Neural cell (in vitro differentiated cells): ENCODE measurements around the gene OTOG. TPM values are rescaled to one million over a fixed set of nuclear protein-coding genes. Genes with fewer than 3 reads are reported as not detected.

Source experiments
- H2AFZ ChIP-seq: fragments of 200-600, 300-800 bp; sonication (generic), shearing (Covaris generic); 2 replicates; pipeline ENCODE4 v1.6.0; 2014; ENCODE audit warnings: low read depth, mild to moderate bottlenecking, antibody characterized with exemption, low read length, moderate library complexity
- H3F3A ChIP-seq: fragments of 200-600 bp; shearing (Covaris generic); 2 replicates; pipeline ENCODE4 v1.6.1; 2016; ENCODE audit warnings: mild to moderate bottlenecking, moderate library complexity, mixed read lengths, antibody characterized with exemption, low read length; ENCODE audit not compliant: insufficient read depth, poor library complexity, severe bottlenecking
- H3K27ac ChIP-seq: fragments of 200-600, 300-800 bp; sonication (generic), shearing (Covaris generic); 2 replicates; pipeline ENCODE4 v1.5.1; 2014; ENCODE audit warnings: mild to moderate bottlenecking, low read length, moderate library complexity
- H3K27me3 ChIP-seq: fragments of 300-800, 200-600 bp; sonication (generic), shearing (Covaris generic); 2 replicates; pipeline ENCODE4 v1.6.0; 2014; ENCODE audit warnings: mild to moderate bottlenecking, low read depth, low read length, moderate library complexity; ENCODE audit not compliant: insufficient read depth
- H3K36me3 ChIP-seq: fragments of 300-800, 200-600 bp; sonication (generic), shearing (Covaris generic); 2 replicates; pipeline ENCODE4 v1.5.1; 2014; ENCODE audit warnings: mild to moderate bottlenecking, antibody characterized with exemption, low read length, moderate library complexity; ENCODE audit not compliant: insufficient read depth
- H3K4me2 ChIP-seq: fragments of 300-800, 200-600 bp; sonication (generic), shearing (Covaris generic); 2 replicates; pipeline ENCODE4 v1.6.0; 2014; ENCODE audit warnings: mild to moderate bottlenecking, low read length
- H3K4me3 ChIP-seq: fragments of 300-800, 200-600 bp; sonication (generic), shearing (Covaris generic); 2 replicates; pipeline ENCODE4 v1.5.1; 2014; ENCODE audit warnings: mild to moderate bottlenecking, low read length, moderate library complexity
- H3K79me2 ChIP-seq: fragments of 200-600 bp; shearing (Covaris generic); replicated peaks from 2 replicates; pipeline ENCODE4 v1.6.0; 2014; ENCODE audit warnings: mild to moderate bottlenecking, low read length, moderate library complexity; ENCODE audit not compliant: insufficient read depth
- H3K9ac ChIP-seq: fragments of 300-800, 200-600 bp; sonication (generic), shearing (Covaris generic); 2 replicates; pipeline ENCODE4 v1.6.1; 2016; ENCODE audit warnings: mild to moderate bottlenecking, low read length, mixed read lengths
- H3K9me2 ChIP-seq: fragments of 200-600 bp; shearing (Covaris generic); 2 replicates; pipeline ENCODE4 v1.6.1; 2016; ENCODE audit warnings: mild to moderate bottlenecking, low read length, mixed read lengths; ENCODE audit not compliant: insufficient read depth
- H3K9me3 ChIP-seq: fragments of 200-600, 300-800 bp; sonication (generic), shearing (Covaris generic); 2 replicates; pipeline ENCODE4 v1.6.1; 2016; ENCODE audit warnings: mild to moderate bottlenecking, mixed run types, low read length, moderate library complexity, mixed read lengths
- H4K20me1 ChIP-seq: fragments of 200-600 bp; shearing (Covaris generic); 2 replicates; pipeline ENCODE4 v1.6.1; 2016; ENCODE audit warnings: mild to moderate bottlenecking, mixed run types; ENCODE audit not compliant: insufficient read depth
- CTCF ChIP-seq: fragments of 450-650 bp; IDR thresholded peaks from 2 replicates; pipeline ENCODE4 v1.5.1; 2014; ENCODE audit warnings: antibody characterized with exemption, mild to moderate bottlenecking, moderate library complexity; ENCODE audit not compliant: poor library complexity, severe bottlenecking
- EP300 ChIP-seq: fragments of 450-650 bp; conservative IDR thresholded peaks from 2 replicates; pipeline ENCODE4 v1.6.1; 2014; ENCODE audit warnings: antibody characterized with exemption, mild to moderate bottlenecking, moderate library complexity; ENCODE audit not compliant: poor library complexity, severe bottlenecking
- EZH2 ChIP-seq: fragments of 200-600, 300-800 bp; shearing (Covaris generic), sonication (generic); IDR thresholded peaks from 2 replicates; pipeline ENCODE4 v1.6.1; 2014; ENCODE audit warnings: antibody characterized with exemption, low read length, borderline replicate concordance, mild to moderate bottlenecking; ENCODE audit not compliant: insufficient read depth, poor library complexity, severe bottlenecking
- MXI1 ChIP-seq: fragments of 450-650 bp; conservative IDR thresholded peaks from 2 replicates; pipeline ENCODE4 v1.6.1; 2014; ENCODE audit warnings: antibody characterized with exemption, mild to moderate bottlenecking; ENCODE audit not compliant: poor library complexity, severe bottlenecking
- POLR2AphosphoS5 ChIP-seq: IDR thresholded peaks from 2 replicates; pipeline ENCODE4 v1.6.1; 2012
- RAD21 ChIP-seq: fragments of 450-650 bp; conservative IDR thresholded peaks from 2 replicates; pipeline ENCODE4 v1.6.1; 2014; ENCODE audit warnings: antibody characterized with exemption, mild to moderate bottlenecking, moderate library complexity
- SMC3 ChIP-seq: fragments of 450-650 bp; conservative IDR thresholded peaks from 2 replicates; pipeline ENCODE4 v1.6.1; 2014; ENCODE audit warnings: antibody characterized with exemption, mild to moderate bottlenecking, moderate library complexity; ENCODE audit not compliant: poor library complexity
- TAF1 ChIP-seq: IDR thresholded peaks from 2 replicates; pipeline ENCODE4 v1.6.1; 2012; ENCODE audit warnings: low read depth
- polyA plus RNA-seq: library from polyadenylated mRNA; depleted of rRNA; stranded (reverse); fragments of >200 nt; gene quantifications from 2 replicates; pipeline ENCODE4 v1.2.3, GENCODE V29; 2014
- TF ChIP-seq, protein P1 (sequence below): IDR thresholded peaks from 2 replicates; pipeline ENCODE4 v1.6.1; 2012; ENCODE audit warnings: borderline replicate concordance

The OTOG gene
- polyA plus RNA-seq, 1 donor from 2014 or later: not detected

- H4K20me1 ChIP-seq: no peaks in the 10 kb centered on the region
- H3K79me2 ChIP-seq: no peaks in the 10 kb centered on the region
- no peak overlapping the region for H3K27ac ChIP-seq
- H3K27me3 ChIP-seq: no peaks in the 10 kb centered on the region
- peaks cover 4% of the 10 kb centered on the region for H3K9me3 ChIP-seq
- H2AFZ ChIP-seq: no peak overlapping the region
- no peaks in the 10 kb centered on the region for H3K9me2 ChIP-seq
- H3K36me3 ChIP-seq: no peaks in the 10 kb centered on the region
- TF ChIP-seq MXI1: no peak
- TF ChIP-seq EP300: no peak
- no peak for TF ChIP-seq RAD21
- no peak for TF ChIP-seq CTCF
- TF ChIP-seq, protein P1, sequence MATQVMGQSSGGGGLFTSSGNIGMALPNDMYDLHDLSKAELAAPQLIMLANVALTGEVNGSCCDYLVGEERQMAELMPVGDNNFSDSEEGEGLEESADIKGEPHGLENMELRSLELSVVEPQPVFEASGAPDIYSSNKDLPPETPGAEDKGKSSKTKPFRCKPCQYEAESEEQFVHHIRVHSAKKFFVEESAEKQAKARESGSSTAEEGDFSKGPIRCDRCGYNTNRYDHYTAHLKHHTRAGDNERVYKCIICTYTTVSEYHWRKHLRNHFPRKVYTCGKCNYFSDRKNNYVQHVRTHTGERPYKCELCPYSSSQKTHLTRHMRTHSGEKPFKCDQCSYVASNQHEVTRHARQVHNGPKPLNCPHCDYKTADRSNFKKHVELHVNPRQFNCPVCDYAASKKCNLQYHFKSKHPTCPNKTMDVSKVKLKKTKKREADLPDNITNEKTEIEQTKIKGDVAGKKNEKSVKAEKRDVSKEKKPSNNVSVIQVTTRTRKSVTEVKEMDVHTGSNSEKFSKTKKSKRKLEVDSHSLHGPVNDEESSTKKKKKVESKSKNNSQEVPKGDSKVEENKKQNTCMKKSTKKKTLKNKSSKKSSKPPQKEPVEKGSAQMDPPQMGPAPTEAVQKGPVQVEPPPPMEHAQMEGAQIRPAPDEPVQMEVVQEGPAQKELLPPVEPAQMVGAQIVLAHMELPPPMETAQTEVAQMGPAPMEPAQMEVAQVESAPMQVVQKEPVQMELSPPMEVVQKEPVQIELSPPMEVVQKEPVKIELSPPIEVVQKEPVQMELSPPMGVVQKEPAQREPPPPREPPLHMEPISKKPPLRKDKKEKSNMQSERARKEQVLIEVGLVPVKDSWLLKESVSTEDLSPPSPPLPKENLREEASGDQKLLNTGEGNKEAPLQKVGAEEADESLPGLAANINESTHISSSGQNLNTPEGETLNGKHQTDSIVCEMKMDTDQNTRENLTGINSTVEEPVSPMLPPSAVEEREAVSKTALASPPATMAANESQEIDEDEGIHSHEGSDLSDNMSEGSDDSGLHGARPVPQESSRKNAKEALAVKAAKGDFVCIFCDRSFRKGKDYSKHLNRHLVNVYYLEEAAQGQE: no peak
- no peak for TF ChIP-seq EZH2
- TF ChIP-seq SMC3: no peak
- no peak for TF ChIP-seq POLR2AphosphoS5
- TF ChIP-seq TAF1: no peak
- H3K9ac ChIP-seq: no peak overlapping the region
- no peak overlapping the region for H3K4me2 ChIP-seq
- no peak overlapping the region for H3K4me3 ChIP-seq
- H3F3A ChIP-seq: no peaks in the 10 kb centered on the region
These were observed 43.4 kb downstream of the OTOG start for GRCh38 chr11:17590463-17590862.

- Histone ChIP-seq H3K9me3 (peaks cover 4% of the 10 kb centered on the region), H3F3A (no peaks in the 10 kb centered on the region), H3K27me3 (no peaks in the 10 kb centered on the region), H3K4me3 (no peak overlapping the region), H3K9ac (no peak overlapping the region), H3K27ac (no peak overlapping the region), H4K20me1 (no peaks in the 10 kb centered on the region), H3K4me2 (no peak overlapping the region), H3K9me2 (no peaks in the 10 kb centered on the region), H3K36me3 (no peaks in the 10 kb centered on the region), H2AFZ (no peak overlapping the region), H3K79me2 (no peaks in the 10 kb centered on the region)
- TF ChIP-seq RAD21 (no peak), POLR2AphosphoS5 (no peak), SMC3 (no peak), EZH2 (no peak), CTCF (no peak), TAF1 (no peak), EP300 (no peak), MXI1 (no peak)
- TF ChIP-seq, protein P1: no peak
These were observed 44.2 kb downstream of the OTOG start for GRCh38 chr11:17591293-17591692.
